ENCODE measurements around the gene GPC1. TPM values are rescaled to one million over a fixed set of nuclear protein-coding genes. Genes with fewer than 3 reads are reported as not detected.

The GPC1 gene
- total and polyA plus RNA-seq, 2 of the 4 experiments (the other 2 are of a cell fraction) = 16.0 to 211 TPM

DNA sequence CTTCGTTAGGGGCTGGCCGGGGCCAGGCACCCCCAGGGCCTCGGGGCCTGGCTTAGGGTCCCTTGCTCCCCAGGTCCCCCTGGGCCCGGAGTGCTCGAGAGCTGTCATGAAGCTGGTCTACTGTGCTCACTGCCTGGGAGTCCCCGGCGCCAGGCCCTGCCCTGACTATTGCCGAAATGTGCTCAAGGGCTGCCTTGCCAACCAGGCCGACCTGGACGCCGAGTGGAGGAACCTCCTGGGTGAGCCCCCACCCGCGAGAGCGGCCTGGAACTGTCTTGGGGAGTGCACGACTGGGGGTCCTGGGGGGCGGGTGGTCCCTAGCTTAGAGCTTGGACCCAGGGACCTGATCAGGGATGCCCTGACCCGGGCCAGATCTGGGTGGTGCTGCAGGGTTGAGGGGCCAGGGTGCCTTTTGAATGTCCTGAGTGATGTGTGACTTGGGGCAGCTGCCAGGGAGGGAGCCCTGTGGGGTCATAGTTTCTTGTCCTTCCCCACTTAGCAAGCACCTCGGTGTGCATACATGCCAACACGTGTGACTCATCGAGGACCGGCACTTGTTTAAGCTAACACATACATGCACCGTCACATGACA lies 27.9 kb downstream of the GPC1 start:
- H4K8ac ChIP-seq (ENCODE audit: low read depth in 2 of 2, low read length in 2 of 2) = no peak overlapping the region
- H3K9me3 ChIP-seq (ENCODE audit: control insufficient read depth, insufficient read depth, low read length) = no peaks in the 10 kb centered on the region
- H2AK5ac ChIP-seq (ENCODE audit: low read depth, low read length) = no peak overlapping the region
- H3K4me3 ChIP-seq (ENCODE audit: insufficient read depth, low read depth, low read length) = no peak overlapping the region
- dilution Hi-C loops (cut with HindIII; ENCODE audit: low sequenced_read_pairs, unreplicated experiment) (no loop called here), in situ Hi-C loops (cut with MboI; ENCODE audit: low sequenced_read_pairs) (no loop called here), intact Hi-C loops (cut with micrococcal nuclease) (no loop called here)
- H3K14ac ChIP-seq (replicated peaks; ENCODE audit: low read depth, low read length) = no peak overlapping the region
- H3K9me1 ChIP-seq (ENCODE audit: insufficient read depth, low read length) = peaks cover 4% of the 10 kb centered on the region; the same call in 1 of the 2 replicates
- H2BK5ac ChIP-seq (ENCODE audit: low read depth, low read length, poor library complexity, severe bottlenecking) = no peak overlapping the region
- no peak overlapping the region for H2BK20ac ChIP-seq (ENCODE audit: low read depth, low read length)
- BruUV-seq (replicated peaks) = no TSS peak
- TF ChIP-seq BHLHE40 (IDR thresholded peaks at IDR 0.05; ENCODE audit: low read depth, low read length) (no peak), RAD21 (IDR thresholded peaks at IDR 0.05; ENCODE audit: low read length) (no peak), CEBPB (IDR thresholded peaks at IDR 0.05; ENCODE audit: low read depth, low read length) (no peak), CHD1 (IDR thresholded peaks at IDR 0.05; ENCODE audit: low read depth, low read length) (no peak), POLR2A (IDR thresholded peaks at IDR 0.05; ENCODE audit: low read depth, low read length) (no peak), NFE2L2 (IDR thresholded peaks at IDR 0.05; ENCODE audit: low read depth, low read length) (no peak), SMC3 (IDR thresholded peaks at IDR 0.05; ENCODE audit: low read depth, low read length) (no peak), FOS (IDR thresholded peaks at IDR 0.05; ENCODE audit: low read depth, low read length) (no peak), MAZ (IDR thresholded peaks at IDR 0.05; ENCODE audit: borderline replicate concordance, low read depth, low read length) (no peak), MAFK (IDR thresholded peaks at IDR 0.05; ENCODE audit: low read depth, low read length) (no peak), RCOR1 (IDR thresholded peaks at IDR 0.05; ENCODE audit: insufficient replicate concordance, low read length) (no peak), MXI1 (IDR thresholded peaks at IDR 0.05; ENCODE audit: borderline replicate concordance, low read depth, low read length) (no peak), RFX5 (IDR thresholded peaks at IDR 0.05; ENCODE audit: low read depth, low read length) (no peak)
- TF ChIP-seq, protein P1, sequence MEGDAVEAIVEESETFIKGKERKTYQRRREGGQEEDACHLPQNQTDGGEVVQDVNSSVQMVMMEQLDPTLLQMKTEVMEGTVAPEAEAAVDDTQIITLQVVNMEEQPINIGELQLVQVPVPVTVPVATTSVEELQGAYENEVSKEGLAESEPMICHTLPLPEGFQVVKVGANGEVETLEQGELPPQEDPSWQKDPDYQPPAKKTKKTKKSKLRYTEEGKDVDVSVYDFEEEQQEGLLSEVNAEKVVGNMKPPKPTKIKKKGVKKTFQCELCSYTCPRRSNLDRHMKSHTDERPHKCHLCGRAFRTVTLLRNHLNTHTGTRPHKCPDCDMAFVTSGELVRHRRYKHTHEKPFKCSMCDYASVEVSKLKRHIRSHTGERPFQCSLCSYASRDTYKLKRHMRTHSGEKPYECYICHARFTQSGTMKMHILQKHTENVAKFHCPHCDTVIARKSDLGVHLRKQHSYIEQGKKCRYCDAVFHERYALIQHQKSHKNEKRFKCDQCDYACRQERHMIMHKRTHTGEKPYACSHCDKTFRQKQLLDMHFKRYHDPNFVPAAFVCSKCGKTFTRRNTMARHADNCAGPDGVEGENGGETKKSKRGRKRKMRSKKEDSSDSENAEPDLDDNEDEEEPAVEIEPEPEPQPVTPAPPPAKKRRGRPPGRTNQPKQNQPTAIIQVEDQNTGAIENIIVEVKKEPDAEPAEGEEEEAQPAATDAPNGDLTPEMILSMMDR (conservative IDR thresholded peaks at IDR 0.05; ENCODE audit: low read depth, low read length) = no peak
- TF ChIP-seq, protein P2, sequence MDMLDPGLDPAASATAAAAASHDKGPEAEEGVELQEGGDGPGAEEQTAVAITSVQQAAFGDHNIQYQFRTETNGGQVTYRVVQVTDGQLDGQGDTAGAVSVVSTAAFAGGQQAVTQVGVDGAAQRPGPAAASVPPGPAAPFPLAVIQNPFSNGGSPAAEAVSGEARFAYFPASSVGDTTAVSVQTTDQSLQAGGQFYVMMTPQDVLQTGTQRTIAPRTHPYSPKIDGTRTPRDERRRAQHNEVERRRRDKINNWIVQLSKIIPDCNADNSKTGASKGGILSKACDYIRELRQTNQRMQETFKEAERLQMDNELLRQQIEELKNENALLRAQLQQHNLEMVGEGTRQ (IDR thresholded peaks at IDR 0.05; ENCODE audit: low read depth, low read length) = no peak
- TF ChIP-seq, protein P3, sequence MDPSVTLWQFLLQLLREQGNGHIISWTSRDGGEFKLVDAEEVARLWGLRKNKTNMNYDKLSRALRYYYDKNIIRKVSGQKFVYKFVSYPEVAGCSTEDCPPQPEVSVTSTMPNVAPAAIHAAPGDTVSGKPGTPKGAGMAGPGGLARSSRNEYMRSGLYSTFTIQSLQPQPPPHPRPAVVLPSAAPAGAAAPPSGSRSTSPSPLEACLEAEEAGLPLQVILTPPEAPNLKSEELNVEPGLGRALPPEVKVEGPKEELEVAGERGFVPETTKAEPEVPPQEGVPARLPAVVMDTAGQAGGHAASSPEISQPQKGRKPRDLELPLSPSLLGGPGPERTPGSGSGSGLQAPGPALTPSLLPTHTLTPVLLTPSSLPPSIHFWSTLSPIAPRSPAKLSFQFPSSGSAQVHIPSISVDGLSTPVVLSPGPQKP (IDR thresholded peaks at IDR 0.05; ENCODE audit: borderline replicate concordance, low read depth, low read length) = no peak
- no peak overlapping the region for H3K23ac ChIP-seq (ENCODE audit: low read depth, low read length)
- no peak overlapping the region for H2AK9ac ChIP-seq (replicated peaks; ENCODE audit: low read depth, low read length, poor library complexity)
- H3K27me3 ChIP-seq (ENCODE audit: control insufficient read depth, insufficient read depth, low read length) = no peaks in the 10 kb centered on the region
- no peak overlapping the region for H3K9ac ChIP-seq (ENCODE audit: low read depth, low read length)
- CTCF ChIA-PET = no interaction called here
- peaks cover 43% of the 10 kb centered on the region for H3K36me3 ChIP-seq (ENCODE audit: control insufficient read depth, insufficient read depth, low read length)
- POLR2A ChIA-PET (ENCODE audit: unreplicated experiment) = no interaction called here
- DNase-seq (no peak), ATAC-seq (ENCODE audit: low read depth) (no peak)
- H2BK15ac ChIP-seq (ENCODE audit: low read depth, low read length) = no peak overlapping the region
- H3K79me1 ChIP-seq (ENCODE audit: low read depth in 1 of 2, low read length in 2 of 2) = peaks cover 0 to 6% of the 10 kb centered on the region in 2 experiments; a peak in 1 of 4 replicates
- H3K27ac ChIP-seq (ENCODE audit: insufficient read depth, low read length) = no peak overlapping the region
- no peak overlapping the region for H3K56ac ChIP-seq (ENCODE audit: extremely low read depth, insufficient read depth, low read length)
- H4K20me1 ChIP-seq (ENCODE audit: insufficient read depth, low read length) = peaks cover 9% of the 10 kb centered on the region
- H3K18ac ChIP-seq (ENCODE audit: low read depth, low read length) = no peak overlapping the region
- H2BK120ac ChIP-seq (ENCODE audit: low read depth, low read length) = no peak overlapping the region
- H4K91ac ChIP-seq (ENCODE audit: insufficient read depth, low read depth, low read length) = no peak overlapping the region
- H2AFZ ChIP-seq (replicated peaks; ENCODE audit: low read length, poor library complexity) = no peak overlapping the region
- no peak overlapping the region for H3K4ac ChIP-seq (ENCODE audit: low read depth, low read length)
- H3K4me2 ChIP-seq (ENCODE audit: low read depth, low read length) = no peak overlapping the region
- no peak overlapping the region for H4K5ac ChIP-seq (ENCODE audit: low read depth, low read length)
- no peaks in the 10 kb centered on the region for H3K4me1 ChIP-seq (ENCODE audit: control insufficient read depth, insufficient read depth, low read length)
- WGBS, 2 experiments (ENCODE audit: extremely low coverage in 2 of 2, insufficient read length in 1 of 2) = 93% methylated on average over 11 of the region's 22 CpGs; no CpG with 5 or more reads in 1 of the 2 experiments
